Measurements from ENCODE around the gene ODAD3. TPM values are rescaled to one million over a fixed set of nuclear protein-coding genes. Genes with fewer than 3 reads are reported as not detected.

The ODAD3 gene
- total and polyA plus RNA-seq, 12 donors: 0.17 to 2.2 (median 0.37) TPM; not detected in 1

- no peaks in the 10 kb centered on the region for H3K27me3 ChIP-seq
- whole genome bisulfite sequencing, 2 donors: 70 to 71% methylated on average over 23 of the region's 23 CpGs
- H3K27ac ChIP-seq: no peak overlapping the region
- H3K4me1 ChIP-seq: peaks cover 0 to 20% (median 0%) of the 10 kb centered on the region in 9 donors
- ATAC-seq: peak; percentile 72 to 80 (median 76)
- H3K9me3 ChIP-seq: no peaks in the 10 kb centered on the region
- DNase-seq: peak; percentile 39 to 74
- TF ChIP-seq CTCF (IDR thresholded peaks at IDR 0.05): peak; percentile 59 to 81 (median 74)
- H3K36me3 ChIP-seq: peaks cover 0 to 93% (median 39%) of the 10 kb centered on the region in 9 donors
- intact Hi-C loops (cut with DNase I): loop anchor here in 7 of 10 donors (1.0 to 10.0 kb wide), 5 partner anchors 69 to 154 kb away; partner anchors contain the start of gene TSPAN16 (in 2 of the 7)
- H3K4me3 ChIP-seq: no peak overlapping the region
Observed at GRCh38 chr19:11446652-11447301, 11.9 kb upstream of the ODAD3 start.

GRCh38 chr19:11446271-11446651, 11.3 kb upstream of the ODAD3 start:
- DNase-seq (no peak), ATAC-seq (peak in 1 of 8 donors; percentile 4)
- no peak overlapping the region for H3K27ac ChIP-seq
- peaks cover 0 to 98% (median 45%) of the 10 kb centered on the region in 9 donors for H3K36me3 ChIP-seq
- H3K9me3 ChIP-seq: no peaks in the 10 kb centered on the region
- intact Hi-C loops (cut with DNase I): loop anchor here in 7 of 10 donors (1.0 to 10.0 kb wide), 5 partner anchors 69 to 154 kb away; partner anchors contain the start of gene TSPAN16 (in 2 of the 7)
- TF ChIP-seq CTCF (IDR thresholded peaks at IDR 0.05): no peak
- WGBS, 2 donors: 89% methylated on average over 14 of the region's 14 CpGs
- H3K4me1 ChIP-seq: peaks cover 0 to 15% (median 0%) of the 10 kb centered on the region in 9 donors
- H3K27me3 ChIP-seq: no peaks in the 10 kb centered on the region
- no peak overlapping the region for H3K4me3 ChIP-seq

- Histone ChIP-seq H3K36me3 (peaks cover 0 to 100% (median 56%) of the 10 kb centered on the region in 9 donors), H3K4me1 (peaks cover 0 to 15% (median 0%) of the 10 kb centered on the region in 9 donors), H3K9me3 (no peaks in the 10 kb centered on the region), H3K4me3 (no peak overlapping the region), H3K27me3 (no peaks in the 10 kb centered on the region), H3K27ac (no peak overlapping the region)
- no peak for ATAC-seq
- intact Hi-C loops (cut with DNase I): loop anchor here in 5 of 10 donors (5.0 to 10.0 kb wide), 3 partner anchors 68 to 153 kb away; partner anchors contain the start of gene TSPAN16 (in 2 of the 5)
- WGBS, 2 donors: 90 to 93% methylated on average over 13 of the region's 13 CpGs
- TF ChIP-seq CTCF (IDR thresholded peaks at IDR 0.05): no peak
- no peak for DNase-seq
Observed at GRCh38 chr19:11445141-11445540, 10.2 kb upstream of the ODAD3 start.

GRCh38 chr19:11444059-11444458, 9.1 kb upstream of the ODAD3 start:
- intact Hi-C loops (cut with DNase I): loop anchor here in 3 of 10 donors (5.0 to 10.0 kb wide), 2 partner anchors 149 to 152 kb away; partner anchors contain the start of gene TSPAN16 (in 2 of the 3)
- Histone ChIP-seq H3K4me3 (no peak overlapping the region), H3K36me3 (peaks cover 0 to 100% (median 54%) of the 10 kb centered on the region in 9 donors), H3K9me3 (no peaks in the 10 kb centered on the region), H3K4me1 (peaks cover 0 to 15% (median 0%) of the 10 kb centered on the region in 9 donors), H3K27ac (peak overlapping the region in 6 of 10 donors; percentile 6 to 52 (median 26)), H3K27me3 (no peaks in the 10 kb centered on the region)
- peak in 1 of 8 donors; percentile 17 for ATAC-seq
- no peak for DNase-seq
- 71 to 74% methylated on average over 5 of the region's 5 CpGs for WGBS, 2 donors
- TF ChIP-seq CTCF (IDR thresholded peaks at IDR 0.05): no peak

Measured in heart right ventricle (tissue), 16 donors.